BJ (cell line): Measurements from ENCODE around the gene DCAF7. TPM values are rescaled to one million over a fixed set of nuclear protein-coding genes. Genes with fewer than 3 reads are reported as not detected.

Experiments
- CTCF ChIA-PET: fragments of 350-600 bp; formaldehyde crosslinking; extraction: SDS; loops from one replicate; lab custom pipeline; 2021; ENCODE audit warnings: antibody characterized with exemption, inconsistent platforms; lab: Yijun Ruan, JAX
- POLR2A ChIA-PET: fragments of 300-600 bp; sonication (Branson Sonifier 250); formaldehyde crosslinking; extraction: SDS; loops from one replicate; lab custom pipeline; 2021; ENCODE audit warnings: antibody characterized with exemption; lab: Charles Lee
- DNase-seq: peaks from one replicate; pipeline ENCODE4 v3.0.0-alpha.2; 2011; ENCODE audit warnings: low read depth
- H3K27me3 ChIP-seq: 2 replicates; pipeline ENCODE4 v1.6.0; 2011; ENCODE audit warnings: low read length; ENCODE audit not compliant: control insufficient read depth, insufficient read depth
- H3K36me3 ChIP-seq: 2 replicates; pipeline ENCODE4 v1.5.1; 2011; ENCODE audit warnings: low read length; ENCODE audit not compliant: control insufficient read depth, insufficient read depth
- H3K4me3 ChIP-seq: 2 replicates; pipeline ENCODE4 v1.5.1; 2011; ENCODE audit warnings: low read depth, mild to moderate bottlenecking, control low read depth, low read length
- CTCF ChIP-seq: IDR thresholded peaks from 2 replicates; pipeline ENCODE4 v1.5.1; 2011; ENCODE audit warnings: low read depth, mild to moderate bottlenecking, control low read depth, inconsistent platforms, low read length, moderate library complexity; ENCODE audit not compliant: insufficient read depth
- polyA plus RNA-seq: library from polyadenylated mRNA; depleted of rRNA; stranded (reverse); fragments of >200 nt; gene quantifications from 2 replicates; pipeline ENCODE4 v1.2.3, GENCODE V29; 2011

Gene DCAF7
- polyA plus RNA-seq, 1 experiment = 57.4 TPM

GRCh38 chr17:63534816-63535455 is 15.3 kb upstream of the DCAF7 start:
- H3K36me3 ChIP-seq = no peaks in the 10 kb centered on the region
- TF ChIP-seq CTCF = no peak
- ChIA-PET POLR2A (no interaction called here), CTCF (interaction anchor here (0.7 kb wide), 1 partner anchor 12 kb away, joined by 3 read pairs; the partner anchor contains the start of gene KCNH6)
- no peak overlapping the region for H3K4me3 ChIP-seq
- peaks cover 18% of the 10 kb centered on the region for H3K27me3 ChIP-seq
- no peak for DNase-seq

- Histone ChIP-seq H3K27me3 (peaks cover 21% of the 10 kb centered on the region), H3K4me3 (no peak overlapping the region), H3K36me3 (no peaks in the 10 kb centered on the region)
- ChIA-PET POLR2A (no interaction called here), CTCF (no interaction called here)
- no peak for DNase-seq
- no peak for TF ChIP-seq CTCF
Measured at GRCh38 chr17:63535640-63536039, 14.6 kb upstream of the DCAF7 start.

- DNase-seq = no peak
- no peak for TF ChIP-seq CTCF
- Histone ChIP-seq H3K27me3 (peaks cover 24% of the 10 kb centered on the region), H3K36me3 (no peaks in the 10 kb centered on the region), H3K4me3 (no peak overlapping the region)
- CTCF ChIA-PET = interaction anchor here (0.5 to 0.6 kb wide), 2 partner anchors 704 to 721 kb away, joined by 3 read pairs; no protein-coding TSS in a partner anchor
- POLR2A ChIA-PET = no interaction called here
Measured at GRCh38 chr17:63537001-63537400, 13.3 kb upstream of the DCAF7 start.

GRCh38 chr17:63537991-63538692 is 12.1 kb upstream of the DCAF7 start:
- H3K36me3 ChIP-seq = no peaks in the 10 kb centered on the region
- H3K4me3 ChIP-seq = no peak overlapping the region
- no peak for TF ChIP-seq CTCF
- peaks cover 24% of the 10 kb centered on the region for H3K27me3 ChIP-seq
- ChIA-PET POLR2A (no interaction called here), CTCF (no interaction called here)
- DNase-seq = no peak

- H3K36me3 ChIP-seq = no peaks in the 10 kb centered on the region
- H3K4me3 ChIP-seq = no peak overlapping the region
- CTCF ChIA-PET = no interaction called here
- DNase-seq = no peak
- POLR2A ChIA-PET = no interaction called here
- TF ChIP-seq CTCF = no peak
- H3K27me3 ChIP-seq = peaks cover 24% of the 10 kb centered on the region
Measured at GRCh38 chr17:63538693-63539595, 11.3 kb upstream of the DCAF7 start.
